Vagina (tissue), 2 donors: Measurements from ENCODE around the gene PSENEN. TPM values are rescaled to one million over a fixed set of nuclear protein-coding genes. Genes with fewer than 3 reads are reported as not detected.

Source experiments
- DNase-seq, 2 donors: peaks; one replicate each; pipeline ENCODE4 v3.0.0-alpha.2; 2017; ENCODE audit errors: extremely low spot score in 2 of 2
- H3K27ac ChIP-seq: fragments of 200-600 bp; sonication (generic); one replicate; pipeline ENCODE4 v1.5.1; 2019
- H3K27me3 ChIP-seq: fragments of 200-600 bp; sonication (generic); one replicate; pipeline ENCODE4 v1.5.1; 2019
- H3K36me3 ChIP-seq, 2 donors: fragments of 200-600 bp; sonication (generic); one replicate each; pipeline ENCODE4 v1.5.1; 2017 to 2019
- H3K4me1 ChIP-seq: fragments of 200-600 bp; sonication (generic); one replicate; pipeline ENCODE4 v1.5.1; 2019
- H3K4me3 ChIP-seq, 2 donors: fragments of 200-600 bp; sonication (generic); 1 replicate in 1 of 2; 2 replicates in 1 of 2; pipeline ENCODE4 v1.5.1; 2016 to 2019
- H3K9me3 ChIP-seq: fragments of 200-600 bp; sonication (generic); one replicate; pipeline ENCODE4 v1.5.1; 2019
- POLR2A ChIP-seq, 2 donors: fragments of 450-650 bp; IDR thresholded peaks; one replicate each; pipeline ENCODE4 v1.6.1; 2017; ENCODE audit warnings: antibody characterized with exemption in 2 of 2, mild to moderate bottlenecking in 2 of 2, moderate library complexity in 2 of 2
- POLR2AphosphoS5 ChIP-seq, 2 donors: sonication (generic); formaldehyde crosslinking; IDR thresholded peaks; one replicate each; pipeline ENCODE4 v1.9.0; 2017; ENCODE audit warnings: antibody characterized with exemption in 2 of 2, mild to moderate bottlenecking in 2 of 2, low read depth in 1 of 2; ENCODE audit not compliant: insufficient read depth in 1 of 2
- intact Hi-C: fragments of 100-400 bp; cut with DNase I; formaldehyde crosslinking; loops from one replicate; pipeline ENCODE4 v1.15.1; 2023
- total RNA-seq: library from RNA; depleted of rRNA; stranded (reverse); fragments of >200 nt; gene quantifications from one replicate; pipeline ENCODE4 v1.2.3, GENCODE V29; 2016
- TF ChIP-seq, protein P1 (sequence below), 3 experiments: fragments of 450-650 bp in 2 of 3; fragments of 200-600 bp in 1 of 3; sonication (generic) in 1 of 3; IDR thresholded peaks; one replicate each; pipeline ENCODE4 v1.5.1; 2017 to 2019; ENCODE audit warnings: antibody characterized with exemption in 3 of 3, mild to moderate bottlenecking in 2 of 3, moderate library complexity in 2 of 3

PSENEN gene
- total RNA-seq, 1 donor from 2014 or later: 28.2 TPM

DNA sequence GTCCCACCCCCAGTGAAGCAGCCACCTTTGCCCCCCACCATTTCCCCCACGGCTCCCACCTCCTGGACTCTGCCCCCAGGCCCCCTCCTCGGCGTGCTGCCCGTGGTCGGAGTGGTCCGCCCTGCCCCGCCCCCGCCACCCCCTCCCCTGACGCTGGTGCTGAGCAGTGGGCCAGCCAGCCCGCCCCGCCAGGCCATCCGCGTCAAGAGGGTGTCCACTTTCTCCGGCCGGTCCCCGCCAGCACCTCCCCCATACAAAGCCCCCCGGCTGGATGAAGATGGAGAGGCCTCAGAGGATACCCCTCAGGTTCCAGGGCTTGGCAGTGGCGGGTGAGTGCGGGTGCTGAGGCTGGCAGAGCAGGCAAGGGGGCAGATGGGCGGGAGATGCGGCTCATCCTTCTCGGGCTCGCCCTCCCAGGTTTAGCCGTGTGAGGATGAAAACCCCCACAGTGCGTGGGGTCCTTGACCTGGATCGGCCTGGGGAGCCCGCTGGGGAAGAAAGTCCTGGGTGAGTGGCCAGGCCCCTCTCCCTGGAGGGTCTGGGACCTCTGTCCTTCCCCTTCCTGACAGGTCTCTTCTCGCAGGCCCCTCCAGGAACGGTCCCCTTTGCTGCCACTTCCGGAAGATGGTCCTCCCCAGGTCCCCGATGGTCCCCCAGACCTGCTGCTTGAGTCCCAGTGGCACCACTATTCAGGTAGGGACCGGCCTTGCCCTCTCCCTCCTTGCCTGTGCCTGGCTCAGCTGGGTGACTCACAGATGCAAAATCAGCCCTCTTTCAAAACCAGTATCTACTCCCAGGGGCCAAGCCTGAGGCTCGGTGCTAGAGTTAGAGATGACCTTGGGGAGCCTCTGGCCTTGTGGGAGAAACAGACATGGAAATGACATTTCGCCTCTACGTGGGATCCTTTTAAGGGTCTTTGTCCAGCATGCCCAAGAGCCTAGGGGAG is 12.0 kb upstream of the PSENEN start:
- H3K9me3 ChIP-seq: no peaks in the 10 kb centered on the region
- no peak for DNase-seq
- H3K27me3 ChIP-seq: no peaks in the 10 kb centered on the region
- H3K4me1 ChIP-seq: no peaks in the 10 kb centered on the region
- intact Hi-C loops: no loop called here
- peaks cover 0 to 73% of the 10 kb centered on the region in 2 donors for H3K36me3 ChIP-seq
- H3K4me3 ChIP-seq: no peak overlapping the region
- no peak for TF ChIP-seq POLR2AphosphoS5 (IDR thresholded peaks at IDR 0.05; ENCODE audit: insufficient read depth in 1 of 2, low read depth in 1 of 2)
- TF ChIP-seq, protein P1, sequence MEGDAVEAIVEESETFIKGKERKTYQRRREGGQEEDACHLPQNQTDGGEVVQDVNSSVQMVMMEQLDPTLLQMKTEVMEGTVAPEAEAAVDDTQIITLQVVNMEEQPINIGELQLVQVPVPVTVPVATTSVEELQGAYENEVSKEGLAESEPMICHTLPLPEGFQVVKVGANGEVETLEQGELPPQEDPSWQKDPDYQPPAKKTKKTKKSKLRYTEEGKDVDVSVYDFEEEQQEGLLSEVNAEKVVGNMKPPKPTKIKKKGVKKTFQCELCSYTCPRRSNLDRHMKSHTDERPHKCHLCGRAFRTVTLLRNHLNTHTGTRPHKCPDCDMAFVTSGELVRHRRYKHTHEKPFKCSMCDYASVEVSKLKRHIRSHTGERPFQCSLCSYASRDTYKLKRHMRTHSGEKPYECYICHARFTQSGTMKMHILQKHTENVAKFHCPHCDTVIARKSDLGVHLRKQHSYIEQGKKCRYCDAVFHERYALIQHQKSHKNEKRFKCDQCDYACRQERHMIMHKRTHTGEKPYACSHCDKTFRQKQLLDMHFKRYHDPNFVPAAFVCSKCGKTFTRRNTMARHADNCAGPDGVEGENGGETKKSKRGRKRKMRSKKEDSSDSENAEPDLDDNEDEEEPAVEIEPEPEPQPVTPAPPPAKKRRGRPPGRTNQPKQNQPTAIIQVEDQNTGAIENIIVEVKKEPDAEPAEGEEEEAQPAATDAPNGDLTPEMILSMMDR (IDR thresholded peaks at IDR 0.05): no peak
- no peak for TF ChIP-seq POLR2A (IDR thresholded peaks at IDR 0.05)
- no peak overlapping the region for H3K27ac ChIP-seq

DNA sequence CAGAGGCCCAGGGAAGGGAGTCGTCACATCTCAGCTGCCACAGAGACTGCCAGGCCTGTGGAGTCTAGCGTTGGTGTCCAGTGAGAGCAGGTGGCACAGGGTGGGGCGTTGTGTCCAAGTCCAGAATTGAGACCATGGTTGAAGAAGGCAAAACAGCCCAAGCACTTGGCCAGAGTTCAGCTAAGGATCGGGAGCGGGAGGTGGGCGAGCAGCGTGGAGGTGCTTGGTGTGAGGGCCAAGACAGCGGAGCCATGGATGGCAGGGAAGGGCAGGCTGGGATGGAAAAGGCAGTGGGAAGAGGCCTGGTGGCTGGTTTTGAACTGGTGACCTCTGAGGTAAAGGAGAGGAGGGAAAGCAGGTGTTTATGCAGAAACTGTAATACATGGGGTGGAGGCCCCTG is 11.2 kb upstream of the PSENEN start:
- no peaks in the 10 kb centered on the region for H3K27me3 ChIP-seq
- intact Hi-C loops: no loop called here
- no peak for DNase-seq
- peaks cover 0 to 70% of the 10 kb centered on the region in 2 donors for H3K36me3 ChIP-seq
- H3K4me1 ChIP-seq: no peaks in the 10 kb centered on the region
- H3K4me3 ChIP-seq: no peak overlapping the region
- no peaks in the 10 kb centered on the region for H3K9me3 ChIP-seq
- no peak overlapping the region for H3K27ac ChIP-seq
- TF ChIP-seq POLR2AphosphoS5 (IDR thresholded peaks at IDR 0.05; ENCODE audit: insufficient read depth in 1 of 2, low read depth in 1 of 2): no peak
- TF ChIP-seq POLR2A (IDR thresholded peaks at IDR 0.05): no peak
- TF ChIP-seq, protein P1 (IDR thresholded peaks at IDR 0.05): no peak

DNA sequence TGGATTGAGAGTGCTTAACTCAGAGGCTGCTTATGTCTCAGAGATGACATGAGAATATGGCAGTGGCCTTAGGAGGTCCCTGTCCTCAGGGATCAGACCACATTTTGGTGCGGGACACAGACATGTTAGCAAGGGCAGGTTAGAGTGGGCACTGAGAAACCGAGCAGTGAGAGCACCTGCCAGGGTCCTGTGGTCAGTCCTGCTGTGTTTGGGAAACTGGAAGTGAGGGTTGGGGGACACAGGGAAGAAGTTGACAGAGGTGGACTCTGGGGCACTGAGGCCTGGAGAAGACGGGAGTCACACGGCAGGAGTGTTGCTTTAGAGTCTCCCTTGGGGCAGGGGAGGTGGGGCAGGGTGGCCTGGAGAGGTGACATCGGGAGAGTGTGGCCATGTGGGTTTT is 10.6 kb upstream of the PSENEN start:
- Histone ChIP-seq H3K36me3 (peaks cover 0 to 64% of the 10 kb centered on the region in 2 donors), H3K9me3 (no peaks in the 10 kb centered on the region), H3K27ac (no peak overlapping the region), H3K4me3 (no peak overlapping the region), H3K27me3 (no peaks in the 10 kb centered on the region), H3K4me1 (peaks cover 5% of the 10 kb centered on the region)
- TF ChIP-seq POLR2A (IDR thresholded peaks at IDR 0.05) (no peak), POLR2AphosphoS5 (IDR thresholded peaks at IDR 0.05; ENCODE audit: insufficient read depth in 1 of 2, low read depth in 1 of 2) (no peak)
- TF ChIP-seq, protein P1 (IDR thresholded peaks at IDR 0.05): no peak
- intact Hi-C loops: no loop called here
- no peak for DNase-seq

DNA sequence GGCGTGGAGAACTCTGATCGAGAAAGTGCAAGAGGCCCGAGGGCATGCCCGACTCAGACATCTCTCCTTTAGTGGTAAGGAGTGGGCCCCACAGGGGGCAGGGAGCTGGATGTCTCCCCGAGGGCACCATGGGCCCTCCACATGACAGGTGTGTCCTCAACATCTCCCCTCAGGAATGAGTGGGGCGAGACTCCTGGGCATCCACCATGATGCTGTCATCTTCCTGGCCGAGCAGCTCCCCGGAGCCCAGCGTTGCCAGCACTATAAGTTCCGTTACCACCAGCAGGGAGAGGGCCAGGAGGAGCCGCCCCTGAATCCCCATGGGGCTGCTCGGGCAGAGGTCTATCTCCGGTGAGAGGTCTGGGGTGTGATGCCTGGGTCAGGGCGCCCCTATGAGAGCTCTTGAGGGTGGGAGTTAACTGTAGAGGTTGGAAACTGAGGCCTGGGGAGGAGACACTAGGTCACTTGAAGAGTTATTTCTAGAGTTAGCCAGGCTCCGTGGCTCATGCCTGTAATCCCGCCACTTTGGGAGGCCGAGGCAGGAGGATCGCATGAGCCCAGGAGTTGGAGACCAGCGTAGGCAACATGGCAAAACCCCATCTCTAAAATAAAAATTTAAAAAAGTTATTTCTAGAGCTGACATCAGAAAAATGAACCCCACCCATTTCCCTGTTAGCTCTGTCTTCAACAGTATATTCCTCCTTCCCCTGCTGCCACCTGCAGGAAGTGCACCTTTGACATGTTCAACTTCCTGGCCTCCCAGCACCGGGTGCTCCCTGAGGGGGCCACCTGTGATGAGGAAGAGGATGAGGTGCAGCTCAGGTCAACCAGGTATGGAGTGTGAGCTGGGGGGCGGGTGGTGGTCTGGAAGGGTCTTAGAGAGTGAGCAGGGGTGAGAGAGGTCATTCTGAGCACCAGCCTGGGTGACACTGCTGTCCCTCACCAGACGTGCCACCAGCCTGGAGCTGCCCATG is 8.3 kb upstream of the PSENEN start:
- no peak for DNase-seq
- H3K36me3 ChIP-seq: peaks cover 0 to 41% of the 10 kb centered on the region in 2 donors

More for the DNA sequence above, 8.3 kb upstream of the PSENEN start:
- Histone ChIP-seq H3K9me3 (no peaks in the 10 kb centered on the region), H3K27ac (no peak overlapping the region), H3K4me1 (peaks cover 17% of the 10 kb centered on the region), H3K4me3 (no peak overlapping the region), H3K27me3 (no peaks in the 10 kb centered on the region)
- intact Hi-C loops: no loop called here
- TF ChIP-seq POLR2AphosphoS5 (IDR thresholded peaks at IDR 0.05; ENCODE audit: insufficient read depth in 1 of 2, low read depth in 1 of 2): no peak
- TF ChIP-seq POLR2A (IDR thresholded peaks at IDR 0.05): no peak
- TF ChIP-seq, protein P1 (IDR thresholded peaks at IDR 0.05): no peak
